ENCODE measurements around the gene FAM110D. TPM values are rescaled to one million over a fixed set of nuclear protein-coding genes. Genes with fewer than 3 reads are reported as not detected.

FAM110D gene
- total RNA-seq, 1 donor from 2014 or later, result not detected

GRCh38 chr1:26127235-26128163 is 31.4 kb upstream of the FAM110D start:
- DNase-seq (ENCODE audit: low read depth), result no peak

DNA sequence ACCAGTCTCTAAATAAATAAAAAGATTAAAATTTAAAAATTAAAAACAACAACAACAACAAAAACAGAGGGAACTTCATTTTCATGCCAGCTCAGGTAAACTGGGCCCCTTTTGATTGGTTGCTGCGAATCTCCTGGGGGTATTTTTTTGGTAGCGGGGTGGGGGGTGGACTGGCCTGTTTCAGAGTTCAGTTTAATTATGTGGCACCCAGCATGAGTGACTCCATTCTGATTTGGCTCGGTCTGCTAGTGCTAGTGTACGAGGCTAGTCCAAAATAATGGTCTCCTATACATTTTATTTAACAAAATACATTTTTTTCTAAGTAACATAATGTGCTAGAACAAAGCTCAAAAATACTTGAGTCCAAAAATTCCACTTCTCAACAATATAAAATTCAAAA is 29.1 kb upstream of the FAM110D start:
- DNase-seq (ENCODE audit: low read depth), result no peak

DNA sequence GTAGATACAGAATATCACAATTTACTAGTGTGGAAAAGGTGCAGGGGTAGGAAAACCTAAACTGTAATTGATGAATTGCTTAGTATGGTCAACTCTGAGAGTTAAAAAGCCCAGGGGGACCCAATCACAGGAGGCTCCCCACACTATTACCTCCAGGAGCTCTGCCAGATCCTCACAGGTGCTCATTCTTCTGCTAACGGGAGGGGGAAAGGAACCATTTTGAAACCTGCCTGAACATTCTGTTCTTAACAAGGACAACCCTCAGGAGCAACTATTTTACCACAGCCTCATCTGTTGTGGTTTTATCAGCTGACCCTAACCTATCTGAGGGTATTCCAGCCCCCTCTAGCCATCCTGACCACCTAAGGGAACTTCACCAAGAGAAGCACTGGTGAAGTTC is 28.2 kb upstream of the FAM110D start:
- DNase-seq (ENCODE audit: low read depth), result no peak

DNA sequence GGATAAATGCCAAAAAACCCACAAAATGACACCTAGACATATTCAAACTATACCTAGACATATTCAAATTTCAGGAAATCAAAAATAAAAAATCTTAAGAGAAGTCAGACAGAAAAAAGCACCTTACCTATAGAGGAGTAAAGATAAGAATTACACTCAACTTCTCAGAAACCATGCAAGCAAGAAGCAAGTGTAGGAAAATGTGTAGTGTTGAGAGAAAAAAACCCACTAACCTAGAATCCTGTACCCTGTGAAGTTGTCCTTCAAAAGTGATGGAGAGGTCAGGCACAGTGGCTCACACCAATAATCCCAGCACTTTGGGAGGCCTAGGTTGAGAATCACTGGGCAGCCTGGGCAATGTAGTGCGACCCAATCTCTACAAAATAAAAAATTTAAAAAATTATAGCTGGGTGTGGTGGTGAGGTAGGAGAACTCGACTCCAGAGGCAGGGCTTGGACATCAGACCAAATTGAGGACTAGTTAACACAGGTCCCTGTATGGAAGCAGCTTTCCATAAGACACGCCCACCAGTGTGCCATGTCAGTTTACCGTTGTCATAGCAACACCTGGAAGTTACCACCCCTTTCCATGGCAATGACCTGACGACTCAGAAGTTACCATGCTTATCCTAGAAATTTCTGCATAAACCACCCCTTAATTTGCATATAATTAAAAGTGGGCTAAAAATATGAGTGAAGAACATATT is 26.6 kb upstream of the FAM110D start:
- DNase-seq (ENCODE audit: low read depth), result no peak

GRCh38 chr1:26132834-26133167 is 26.1 kb upstream of the FAM110D start:
- no peak for DNase-seq (ENCODE audit: low read depth)

DNA sequence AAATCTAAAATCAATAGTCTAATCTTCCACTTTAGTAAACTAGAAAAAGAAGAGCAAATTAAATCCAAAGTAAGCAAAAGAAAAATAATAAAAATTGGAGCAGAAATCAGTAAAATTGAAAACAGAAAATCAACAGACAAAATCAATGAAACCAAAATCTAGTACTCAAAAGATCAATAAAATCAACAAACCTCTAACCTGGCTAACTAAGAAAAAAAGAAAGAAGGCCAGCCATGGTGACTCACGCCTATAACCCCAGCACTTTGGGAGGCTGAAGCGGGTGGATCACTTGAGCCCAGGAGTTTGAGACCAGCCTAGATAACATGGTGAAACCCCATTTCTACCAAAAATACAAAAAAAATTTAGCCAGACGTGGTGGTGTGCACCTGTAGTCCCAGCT is 24.4 kb upstream of the FAM110D start:
- DNase-seq (ENCODE audit: low read depth), result no peak

- no peak for DNase-seq (ENCODE audit: low read depth)
Measured at GRCh38 chr1:26138974-26139558, 19.8 kb upstream of the FAM110D start.

- DNase-seq (ENCODE audit: low read depth), result no peak
Measured at GRCh38 chr1:26142159-26142558, 16.7 kb upstream of the FAM110D start.

GRCh38 chr1:26145041-26145959 is 13.6 kb upstream of the FAM110D start:
- peak; percentile 86 for DNase-seq (ENCODE audit: low read depth)

DNA sequence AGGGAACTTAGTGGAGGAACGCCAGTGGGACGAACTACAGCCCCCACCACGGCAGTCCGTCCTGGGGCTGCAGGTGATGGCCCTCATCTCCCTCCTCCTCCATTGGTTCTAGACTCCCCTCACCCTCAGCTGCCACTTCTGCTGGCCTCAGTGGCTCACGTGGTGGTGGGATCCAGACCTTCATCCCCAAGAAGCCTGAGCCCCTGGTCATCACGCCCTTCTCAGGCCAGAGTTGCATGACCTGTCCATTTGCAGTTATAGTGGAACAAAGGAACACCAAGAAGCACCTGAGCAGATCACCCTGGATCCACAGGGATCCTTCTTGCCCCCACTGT is 13.0 kb upstream of the FAM110D start:
- DNase-seq (ENCODE audit: low read depth), result no peak

- no peak for DNase-seq (ENCODE audit: low read depth)
Measured at GRCh38 chr1:26148887-26149286, 10.0 kb upstream of the FAM110D start.

GRCh38 chr1:26153966-26154532 is 4.8 kb upstream of the FAM110D start:
- no peak for DNase-seq (ENCODE audit: low read depth)

GRCh38 chr1:26154750-26155149 is 4.1 kb upstream of the FAM110D start:
- no peak for DNase-seq (ENCODE audit: low read depth)

DNA sequence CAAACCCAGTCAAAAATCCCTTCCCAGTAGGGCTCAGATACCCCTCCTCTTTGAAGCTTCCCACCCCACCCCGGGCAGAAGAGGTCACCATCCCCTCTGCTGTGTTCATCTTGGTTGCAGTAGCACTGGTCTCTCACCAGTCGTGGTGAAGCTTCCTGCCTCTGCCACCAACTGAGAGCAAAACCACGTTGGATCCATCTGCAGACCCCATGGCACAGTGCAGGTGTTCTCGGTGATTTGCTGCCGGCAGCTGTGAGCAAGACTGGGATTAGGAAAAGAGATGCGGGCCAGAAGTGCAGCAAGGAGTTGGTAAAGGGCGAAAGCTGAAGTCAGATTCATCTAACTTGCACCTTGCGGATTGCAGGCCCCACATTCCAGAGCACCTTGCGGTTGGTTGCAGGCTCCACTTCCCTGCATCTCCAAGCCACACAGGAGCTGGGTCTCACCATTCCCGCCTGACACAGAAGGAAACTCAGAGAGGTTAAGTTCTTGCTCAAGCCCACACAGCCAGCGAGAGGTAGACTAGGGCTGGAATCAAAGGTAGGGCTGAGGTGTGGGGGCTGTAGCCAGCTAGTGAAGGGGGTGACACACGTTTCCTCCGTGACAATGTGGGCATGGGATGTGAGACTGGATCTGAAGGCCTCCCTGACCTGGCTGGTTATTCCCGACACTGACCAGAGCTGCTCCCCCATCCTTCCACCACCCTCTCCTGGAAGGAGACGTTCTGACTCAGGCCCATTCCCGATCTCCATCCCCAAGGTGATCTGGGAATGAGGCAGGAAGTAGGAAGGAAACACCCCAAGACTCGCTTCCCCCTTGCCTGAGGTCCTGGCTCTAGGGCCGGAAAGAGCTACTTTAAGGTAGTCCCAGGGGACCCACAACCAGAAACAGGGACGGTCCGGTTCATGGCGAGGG is 3.3 kb upstream of the FAM110D start:
- DNase-seq (ENCODE audit: low read depth), result no peak

GRCh38 chr1:26156285-26157038 is 2.4 kb upstream of the FAM110D start:
- DNase-seq (ENCODE audit: low read depth), result no peak

DNA sequence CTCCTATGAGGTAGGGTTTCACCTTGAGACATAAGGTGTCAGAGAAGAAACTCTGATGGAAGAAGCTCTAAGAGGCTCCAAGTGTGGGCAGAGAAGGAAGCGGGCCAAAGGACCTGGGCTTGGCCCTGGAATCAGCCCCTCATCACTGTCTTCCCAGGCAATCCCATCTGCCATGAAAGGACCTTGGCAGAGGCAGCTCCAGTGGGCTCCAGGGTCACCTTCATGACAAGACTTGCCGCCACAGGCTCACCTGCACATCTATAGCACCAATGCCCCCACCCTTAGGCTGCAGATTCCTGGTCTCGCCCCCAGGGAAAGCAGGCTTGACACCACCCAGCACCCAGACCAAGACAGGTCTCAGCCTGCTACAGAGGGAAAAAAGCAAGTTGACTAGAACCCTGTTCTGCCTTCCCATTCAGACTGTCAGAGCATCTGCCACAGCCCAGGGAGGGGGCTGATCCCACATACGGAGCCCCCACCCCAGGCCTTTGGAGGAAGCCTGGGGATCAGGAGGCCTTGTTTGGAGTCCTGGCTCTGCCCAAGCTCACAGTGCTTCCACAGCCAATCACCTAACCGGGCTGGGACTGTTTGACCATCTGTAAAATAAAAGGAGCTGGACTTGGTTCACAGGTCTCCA is 490 bp upstream of the FAM110D start:
- no peak for DNase-seq (ENCODE audit: low read depth)

DNA sequence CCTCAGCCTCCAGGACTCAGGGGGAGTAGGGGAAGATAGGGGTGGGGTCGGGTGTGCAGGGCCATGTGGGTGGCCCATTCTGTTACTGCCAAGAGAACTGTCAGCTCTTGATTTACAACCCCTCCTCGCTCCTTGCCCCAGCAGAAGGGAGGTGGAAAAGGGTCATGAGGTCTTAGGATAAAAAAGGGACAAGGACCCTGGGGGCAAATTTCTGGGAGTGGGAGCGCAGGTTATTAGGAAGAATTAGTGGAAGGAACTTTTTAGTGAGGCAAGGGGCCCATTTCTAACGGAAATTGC is 812 bp downstream of the FAM110D start:
- no peak for DNase-seq (ENCODE audit: low read depth)

DNA sequence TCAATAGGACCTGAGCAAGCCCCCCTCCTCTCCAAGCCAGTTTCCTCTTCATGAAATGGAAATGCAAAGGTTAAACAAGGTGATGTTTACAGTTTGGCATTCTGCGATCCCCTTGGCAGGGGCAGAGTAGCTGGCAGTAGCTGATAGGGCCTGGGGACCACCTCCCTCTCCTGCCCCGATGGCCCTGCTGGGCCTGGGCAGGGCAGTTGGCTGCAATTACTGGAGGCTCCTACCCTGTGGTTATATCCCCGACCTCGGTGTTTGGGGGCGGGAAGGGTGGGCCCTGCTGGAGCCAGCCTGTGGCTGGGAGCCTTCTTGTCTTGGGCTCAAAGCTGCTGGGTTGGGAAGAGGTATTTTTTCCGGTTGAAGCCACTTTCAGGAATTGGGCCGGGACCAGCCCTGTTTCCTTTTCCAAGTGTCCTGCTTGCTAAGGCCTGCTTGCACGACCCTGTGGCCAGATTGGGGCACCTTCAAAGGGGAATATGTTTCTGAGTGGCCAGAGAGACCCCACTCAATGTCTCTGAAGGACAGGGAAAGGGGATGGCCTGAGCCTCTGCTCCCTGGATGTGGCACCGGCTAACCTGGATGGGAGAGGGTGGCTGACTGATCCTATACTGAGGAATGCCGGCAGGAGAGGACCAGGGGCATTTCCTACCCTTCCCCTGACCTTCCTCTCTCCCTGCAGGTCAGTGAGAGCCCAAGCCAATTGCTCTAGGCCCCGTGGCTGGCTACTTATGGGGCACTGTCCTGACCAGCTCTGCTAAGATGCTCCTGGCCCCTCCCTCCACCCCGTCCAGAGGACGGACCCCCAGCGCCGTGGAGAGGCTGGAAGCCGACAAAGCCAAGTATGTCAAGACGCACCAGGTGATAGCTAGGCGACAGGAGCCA is 1.9 kb downstream of the FAM110D start:
- DNase-seq (ENCODE audit: low read depth), result no peak
